GM12873 (cell line): ENCODE measurements around the gene DNAJC21.

ENCODE experiments used
- CTCF ChIP-seq: IDR thresholded peaks from 2 replicates; pipeline ENCODE4 v1.5.1; 2012; ENCODE audit warnings: low read depth, mild to moderate bottlenecking, moderate library complexity, low read length, control low read depth; ENCODE audit not compliant: insufficient read depth; ENCODE audit errors: missing control alignments

Gene DNAJC21

GRCh38 chr5:34929134-34929719 lies at the start of gene DNAJC21:
Gene DNAJC21, plus strand, starts transcription at chr5:34929559. Its CDS starts 261 bp downstream, at chr5:34929820.
- TF ChIP-seq CTCF: no peak

DNA sequence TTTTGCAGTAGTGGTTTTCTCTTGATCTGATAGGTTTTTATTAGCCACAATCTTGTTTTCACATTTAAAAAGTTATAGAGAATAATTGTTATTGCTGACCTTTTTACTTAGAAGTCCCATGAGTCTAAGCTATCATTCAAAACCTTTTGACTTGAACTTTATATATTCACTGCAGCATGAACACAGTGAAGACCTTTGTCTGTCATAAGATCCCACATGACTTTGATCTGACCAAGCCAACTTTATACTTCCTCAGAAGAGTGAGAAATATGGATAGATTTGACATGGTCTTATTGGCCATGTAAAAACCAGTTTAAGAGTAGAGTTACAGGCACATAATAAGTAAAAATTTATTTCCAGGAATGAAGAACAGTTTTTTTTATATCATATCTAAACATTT lies 48.1 kb upstream of the DNAJC21 start:
- no peak for TF ChIP-seq CTCF

- no peak for TF ChIP-seq CTCF
Measured at GRCh38 chr5:34886392-34887119, 42.8 kb upstream of the DNAJC21 start.

GRCh38 chr5:34889394-34889793 lies 40.0 kb upstream of the DNAJC21 start:
- TF ChIP-seq CTCF: no peak

GRCh38 chr5:34891981-34892380 lies 37.4 kb upstream of the DNAJC21 start:
- no peak for TF ChIP-seq CTCF

GRCh38 chr5:34892414-34892813 lies 36.9 kb upstream of the DNAJC21 start:
- no peak for TF ChIP-seq CTCF

DNA sequence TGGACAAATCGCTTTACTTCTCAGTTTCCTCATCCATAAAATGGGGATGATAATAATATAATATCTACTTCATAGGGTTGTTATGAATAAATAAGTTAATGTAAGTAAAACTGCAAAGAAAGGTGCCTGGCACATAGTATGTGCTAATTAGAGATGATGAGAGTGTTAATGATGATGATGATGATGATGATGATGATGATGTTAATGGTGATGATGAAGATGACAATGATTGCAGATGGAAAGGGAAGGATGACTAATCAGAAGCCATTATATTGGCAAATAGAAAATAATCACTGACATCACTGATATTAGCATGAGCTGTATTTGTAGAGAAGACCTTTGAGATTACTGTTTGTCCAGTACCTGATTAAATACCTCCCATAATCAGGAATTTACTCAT lies 34.6 kb upstream of the DNAJC21 start:
- no peak for TF ChIP-seq CTCF
